ENCODE measurements around the gene YWHAB.

- TF ChIP-seq CTCF (IDR thresholded peaks at IDR 0.05; ENCODE audit: low read length), result no peak
- TF ChIP-seq EZH2 (IDR thresholded peaks at IDR 0.05; ENCODE audit: borderline replicate concordance, low read length), result no peak
These were observed 18.7 kb upstream of the YWHAB start for GRCh38 chr20:44866703-44867335.

All from OCI-LY1 (cell line).